ENCODE results near the gene PPP4R4. TPM values are rescaled to one million over a fixed set of nuclear protein-coding genes. Genes with fewer than 3 reads are reported as not detected.
"Not testable (repeated sequence)": the region's sequence is repeated elsewhere in the genome, so short reads cannot be mapped to it uniquely, and the experiment has no call there.

PPP4R4 gene
- total and polyA plus RNA-seq, 12 donors: 0.08 to 6.2 (median 0.55) TPM

DNA sequence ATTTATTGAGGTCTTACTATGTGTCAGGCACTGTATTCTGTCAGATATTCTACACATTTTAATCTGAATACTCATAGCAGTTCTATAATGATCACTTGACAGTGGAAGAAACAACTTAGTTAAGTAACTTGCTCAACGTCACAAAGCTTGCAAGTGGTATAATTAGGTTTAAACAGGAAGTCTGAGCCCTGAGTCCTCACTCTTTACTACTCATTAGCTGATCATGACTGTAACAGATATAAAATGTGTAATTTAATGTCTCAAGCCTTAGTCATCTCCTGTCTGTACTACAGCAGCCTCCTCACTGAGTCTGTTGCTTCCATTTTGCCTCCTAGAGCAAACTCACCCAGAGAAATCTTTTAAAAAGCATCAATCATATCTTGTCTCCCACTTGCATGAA, 38.9 kb downstream of the PPP4R4 start:
- Histone ChIP-seq H3K27me3 (no peaks in the 10 kb centered on the region), H3K4me3 (no peak overlapping the region), H3K4me1 (replicated peaks in 1 of 2) (no peaks in the 10 kb centered on the region), H3K9me3 (replicated peaks in 1 of 3) (peaks cover 0 to 4% (median 0%) of the 10 kb centered on the region in 3 donors), H3K27ac (no peak overlapping the region), H3K36me3 (replicated peaks in 1 of 2) (no peaks in the 10 kb centered on the region)
- no peak for DNase-seq
- TF ChIP-seq, protein P1, sequence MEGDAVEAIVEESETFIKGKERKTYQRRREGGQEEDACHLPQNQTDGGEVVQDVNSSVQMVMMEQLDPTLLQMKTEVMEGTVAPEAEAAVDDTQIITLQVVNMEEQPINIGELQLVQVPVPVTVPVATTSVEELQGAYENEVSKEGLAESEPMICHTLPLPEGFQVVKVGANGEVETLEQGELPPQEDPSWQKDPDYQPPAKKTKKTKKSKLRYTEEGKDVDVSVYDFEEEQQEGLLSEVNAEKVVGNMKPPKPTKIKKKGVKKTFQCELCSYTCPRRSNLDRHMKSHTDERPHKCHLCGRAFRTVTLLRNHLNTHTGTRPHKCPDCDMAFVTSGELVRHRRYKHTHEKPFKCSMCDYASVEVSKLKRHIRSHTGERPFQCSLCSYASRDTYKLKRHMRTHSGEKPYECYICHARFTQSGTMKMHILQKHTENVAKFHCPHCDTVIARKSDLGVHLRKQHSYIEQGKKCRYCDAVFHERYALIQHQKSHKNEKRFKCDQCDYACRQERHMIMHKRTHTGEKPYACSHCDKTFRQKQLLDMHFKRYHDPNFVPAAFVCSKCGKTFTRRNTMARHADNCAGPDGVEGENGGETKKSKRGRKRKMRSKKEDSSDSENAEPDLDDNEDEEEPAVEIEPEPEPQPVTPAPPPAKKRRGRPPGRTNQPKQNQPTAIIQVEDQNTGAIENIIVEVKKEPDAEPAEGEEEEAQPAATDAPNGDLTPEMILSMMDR (IDR thresholded peaks at IDR 0.05): no peak
- no peak for TF ChIP-seq POLR2A (IDR thresholded peaks at IDR 0.05)
- intact Hi-C loops (cut with DNase I): no loop called here
- 64 to 71% (median 67%) methylated on average over 1 of the region's 1 CpG for WGBS, 4 donors

DNA sequence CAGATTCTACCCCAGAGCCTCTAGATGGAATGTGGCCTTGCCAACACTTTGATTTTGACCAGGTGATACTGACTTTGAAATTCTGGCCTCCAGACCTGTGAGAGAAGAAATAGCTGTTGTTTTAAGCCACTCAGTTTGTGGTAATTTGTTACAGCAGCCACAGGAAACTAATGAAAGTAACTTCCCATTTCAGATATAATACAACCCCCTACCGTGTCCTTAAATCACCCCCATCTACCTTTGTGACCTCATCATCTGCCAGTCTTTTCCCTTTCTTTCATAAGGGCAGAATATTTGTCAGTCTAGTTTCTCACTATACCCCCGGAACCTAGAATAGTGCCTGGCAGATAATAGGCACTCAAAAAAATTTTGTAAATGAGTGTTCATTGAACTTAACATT, 39.6 kb downstream of the PPP4R4 start:
- Histone ChIP-seq H3K4me1 (replicated peaks in 1 of 2) (no peaks in the 10 kb centered on the region), H3K27me3 (no peaks in the 10 kb centered on the region), H3K27ac (no peak overlapping the region), H3K9me3 (replicated peaks in 1 of 3) (no peaks in the 10 kb centered on the region), H3K4me3 (no peak overlapping the region), H3K36me3 (replicated peaks in 1 of 2) (no peaks in the 10 kb centered on the region)
- 64 to 88% (median 80%) methylated on average over 2 of the region's 2 CpGs for WGBS, 4 donors
- intact Hi-C loops (cut with DNase I): no loop called here
- TF ChIP-seq POLR2A (IDR thresholded peaks at IDR 0.05): no peak
- TF ChIP-seq, protein P1 (IDR thresholded peaks at IDR 0.05): no peak
- no peak for DNase-seq

DNA sequence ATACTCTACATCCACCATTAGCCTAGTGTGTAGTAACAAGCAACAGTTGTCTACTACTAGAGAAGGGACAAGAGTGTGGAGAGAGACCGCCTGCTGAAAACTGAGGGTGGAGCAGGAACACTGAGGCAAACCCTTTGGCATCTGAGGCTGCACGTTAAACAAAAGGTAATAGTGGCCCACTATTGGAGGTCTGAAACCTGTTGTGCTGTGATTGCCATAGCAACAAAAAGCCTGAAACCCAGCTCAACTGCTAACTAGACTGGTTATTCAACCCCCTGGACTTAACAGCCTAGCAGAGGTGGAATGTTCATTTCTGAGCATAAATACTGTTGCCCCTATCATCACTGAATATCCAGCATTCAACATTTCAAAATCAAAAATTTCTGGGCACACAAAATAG, 43.0 kb downstream of the PPP4R4 start:
- intact Hi-C loops (cut with DNase I): no loop called here
- WGBS, 4 donors: 78 to 89% (median 84%) methylated on average over 2 of the region's 2 CpGs
- Histone ChIP-seq H3K27me3 (no peaks in the 10 kb centered on the region), H3K36me3 (replicated peaks in 1 of 2) (no peaks in the 10 kb centered on the region), H3K4me1 (replicated peaks in 1 of 2) (no peaks in the 10 kb centered on the region), H3K27ac (no peak overlapping the region), H3K9me3 (replicated peaks in 1 of 3) (no peaks in the 10 kb centered on the region), H3K4me3 (no peak overlapping the region)
- no peak for DNase-seq
- TF ChIP-seq, protein P1 (IDR thresholded peaks at IDR 0.05): no peak
- no peak for TF ChIP-seq POLR2A (IDR thresholded peaks at IDR 0.05)

DNA sequence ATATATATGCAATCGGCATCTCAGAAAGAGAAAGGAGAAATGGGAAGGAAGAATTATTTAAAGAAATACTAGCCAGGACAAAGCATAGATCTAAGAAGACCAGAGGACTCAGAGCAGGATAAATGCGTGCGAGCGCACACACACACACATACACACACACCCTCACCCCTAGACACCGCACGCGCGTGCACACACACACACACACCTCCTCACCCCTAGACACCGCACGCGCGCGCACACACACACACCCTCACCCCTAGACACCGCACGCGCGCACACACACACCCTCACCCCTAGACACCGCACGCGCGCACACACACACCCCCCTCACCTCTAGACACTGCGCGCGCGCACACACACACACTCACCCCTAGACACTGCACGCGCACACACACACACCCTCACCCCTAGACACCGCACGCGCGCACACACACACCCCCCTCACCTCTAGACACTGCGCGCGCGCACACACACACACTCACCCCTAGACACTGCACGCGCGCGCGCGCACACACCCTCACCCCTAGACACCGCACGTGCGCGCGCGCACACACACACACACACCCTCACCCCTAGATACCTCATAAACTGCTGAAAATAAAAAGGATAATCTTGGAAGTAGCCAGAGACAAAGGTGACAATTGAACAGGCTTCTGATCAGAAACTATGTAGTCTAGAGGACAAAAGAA, 44.2 kb downstream of the PPP4R4 start:
- DNase-seq; H3K36me3 ChIP-seq (replicated peaks in 1 of 2); H3K27me3 ChIP-seq; intact Hi-C loops (cut with DNase I); H3K27ac ChIP-seq; H3K9me3 ChIP-seq (replicated peaks in 1 of 3); H3K4me3 ChIP-seq; H3K4me1 ChIP-seq (replicated peaks in 1 of 2): not testable (repeated sequence)
- WGBS, 4 donors: 75 to 91% (median 87%) methylated on average over 30 to 47 of the region's 47 CpGs

DNA sequence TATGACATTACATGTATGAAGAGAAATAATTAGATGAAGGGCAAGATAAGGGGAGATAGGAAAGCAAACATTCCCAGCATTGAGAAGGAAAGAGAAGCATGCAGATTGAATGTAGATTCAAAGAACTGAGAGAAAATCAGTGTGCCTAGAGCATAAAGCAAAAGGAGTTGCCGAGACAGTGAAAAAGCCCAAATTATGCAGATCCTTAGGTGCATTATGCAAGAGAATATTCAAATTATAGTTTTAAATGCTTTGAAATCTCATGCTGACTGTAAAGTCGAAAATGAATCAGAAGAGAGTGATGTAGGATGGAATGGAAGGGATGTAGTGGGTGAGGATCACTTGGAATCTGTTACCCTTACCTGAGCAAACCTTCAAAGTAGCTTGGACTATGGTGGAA, 49.9 kb downstream of the PPP4R4 start:
- no peaks in the 10 kb centered on the region for H3K27me3 ChIP-seq
- DNase-seq: no peak
- intact Hi-C loops (cut with DNase I): no loop called here
- no peaks in the 10 kb centered on the region for H3K36me3 ChIP-seq (replicated peaks in 1 of 2)
- H3K4me1 ChIP-seq (replicated peaks in 1 of 2): no peaks in the 10 kb centered on the region
- no peak overlapping the region for H3K27ac ChIP-seq
- H3K9me3 ChIP-seq (replicated peaks in 1 of 3): no peaks in the 10 kb centered on the region
- 66 to 80% (median 73%) methylated on average over 2 of the region's 2 CpGs for WGBS, 4 donors
- H3K4me3 ChIP-seq: no peak overlapping the region
- TF ChIP-seq POLR2A (IDR thresholded peaks at IDR 0.05): no peak
